Liver (tissue), 9 donors: Measurements from ENCODE around the gene GBP1. TPM values are rescaled to one million over a fixed set of nuclear protein-coding genes. Genes with fewer than 3 reads are reported as not detected.
A peak's percentile ranks its signal among the peaks of the same experiment; 100 is the strongest.

ENCODE experiments used
- DNase-seq: peaks from one replicate; pipeline ENCODE4 v3.0.0-alpha.2; 2017; ENCODE audit warnings: low spot score
- H3K27ac ChIP-seq, 2 donors: one replicate each; pipeline ENCODE4 v1.7.0; 2013; ENCODE audit warnings: inconsistent platforms in 2 of 2, low read length in 2 of 2, control low read depth in 1 of 2, low read depth in 1 of 2, mild to moderate bottlenecking in 1 of 2
- H3K27me3 ChIP-seq, 4 donors: one replicate each; pipeline versions ENCODE4 v1.6.1 to v1.7.0; 2013; ENCODE audit warnings: low read length in 3 of 4, inconsistent platforms in 1 of 4, mild to moderate bottlenecking in 1 of 4, moderate library complexity in 1 of 4; ENCODE audit not compliant: control insufficient read depth in 4 of 4, insufficient read depth in 4 of 4
- H3K36me3 ChIP-seq, 4 donors: one replicate each; pipeline versions ENCODE4 v1.6.1 to v1.7.0; 2013; ENCODE audit warnings: low read length in 3 of 4, mild to moderate bottlenecking in 3 of 4, low read depth in 1 of 4, moderate library complexity in 1 of 4; ENCODE audit not compliant: control insufficient read depth in 4 of 4, insufficient read depth in 3 of 4
- H3K4me1 ChIP-seq, 4 donors: one replicate each; pipeline versions ENCODE4 v1.6.1 to v1.7.0; 2013; ENCODE audit warnings: low read length in 3 of 4, mild to moderate bottlenecking in 3 of 4, moderate library complexity in 1 of 4; ENCODE audit not compliant: control insufficient read depth in 4 of 4, insufficient read depth in 4 of 4
- H3K4me3 ChIP-seq, 3 donors: one replicate each; pipeline versions ENCODE4 v1.6.1 to v1.7.0; 2013; ENCODE audit warnings: low read length in 3 of 3, control low read depth in 1 of 3, low read depth in 1 of 3, mild to moderate bottlenecking in 1 of 3
- H3K9ac ChIP-seq, 2 donors: one replicate each; pipeline ENCODE4 v1.7.0; 2013; ENCODE audit warnings: low read length in 2 of 2, mild to moderate bottlenecking in 2 of 2, moderate library complexity in 2 of 2, control low read depth in 1 of 2, low read depth in 1 of 2
- H3K9me3 ChIP-seq, 4 donors: one replicate each; pipeline versions ENCODE4 v1.6.1 to v1.7.0; 2013; ENCODE audit warnings: low read length in 3 of 4; ENCODE audit not compliant: control insufficient read depth in 4 of 4
- FOXA2 ChIP-seq: IDR thresholded peaks from 2 replicates; pipeline ENCODE4 v1.6.1; 2016; ENCODE audit warnings: antibody characterized with exemption
- GABPA ChIP-seq, 2 donors: IDR thresholded peaks in 1 of 2; conservative IDR thresholded peaks in 1 of 2; 2 replicates each; pipeline ENCODE4 v1.6.1; 2016; ENCODE audit warnings: antibody characterized with exemption in 2 of 2, mild to moderate bottlenecking in 1 of 2, moderate library complexity in 1 of 2
- HNF4A ChIP-seq, 2 donors: conservative IDR thresholded peaks; 2 replicates each; pipeline ENCODE4 v1.6.1; 2016; ENCODE audit warnings: antibody characterized with exemption in 2 of 2, mild to moderate bottlenecking in 2 of 2
- HNF4G ChIP-seq: IDR thresholded peaks from 2 replicates; pipeline ENCODE4 v1.6.1; 2016; ENCODE audit warnings: antibody characterized with exemption
- JUND ChIP-seq, 2 donors: IDR thresholded peaks; 2 replicates each; pipeline ENCODE4 v1.6.1; 2016; ENCODE audit warnings: antibody characterized with exemption in 2 of 2
- RAD21 ChIP-seq, 2 donors: IDR thresholded peaks; 2 replicates each; pipeline ENCODE4 v1.6.1; 2016; ENCODE audit warnings: antibody characterized with exemption in 2 of 2, mild to moderate bottlenecking in 2 of 2
- SP1 ChIP-seq: IDR thresholded peaks from 2 replicates; pipeline ENCODE4 v1.6.1; 2018; ENCODE audit warnings: antibody characterized with exemption, mild to moderate bottlenecking
- TAF1 ChIP-seq: conservative IDR thresholded peaks from 2 replicates; pipeline ENCODE4 v1.6.1; 2016; ENCODE audit warnings: antibody characterized with exemption, mild to moderate bottlenecking
- YY1 ChIP-seq: IDR thresholded peaks from 2 replicates; pipeline ENCODE4 v1.6.1; 2016; ENCODE audit warnings: antibody characterized with exemption, mild to moderate bottlenecking
- WGBS: extraction: QIAGEN DNeasy Blood & Tissue Kit; methylation state at CpG from one replicate; pipeline ENCODE4 v1.1.7; 2013; 5-methylcytosine and 5-hydroxymethylcytosine counted together
- polyA plus RNA-seq, 2 donors: library from polyadenylated mRNA; stranded (reverse) in 1 of 2; unstranded in 1 of 2; fragments of 200-250 nt in 1 of 2; fragments of >200 nt in 1 of 2; fragmentation: Nextera tagmentation in 1 of 2; extraction: Ambion mirVana in 1 of 2; gene quantifications; one replicate each; pipeline versions ENCODE4 v1.2.1 to v1.2.3, GENCODE V29; 2013 to 2015
- total RNA-seq, 2 donors: library from RNA; depleted of rRNA; stranded (reverse); fragments of >200 nt; gene quantifications; one replicate each; pipeline ENCODE4 v1.2.3, GENCODE V29; 2014
- TF ChIP-seq, protein P1 (sequence below): IDR thresholded peaks from 2 replicates; pipeline ENCODE4 v1.6.1; 2016; ENCODE audit warnings: antibody characterized with exemption
- TF ChIP-seq, protein P2 (sequence below): fragments of 150-350 bp; IDR thresholded peaks from 2 replicates; pipeline ENCODE4 v1.5.1; 2017; ENCODE audit warnings: improper control_type of control experiment, low read depth, low read length; ENCODE audit not compliant: missing input control
- TF ChIP-seq, protein P3 (sequence below): IDR thresholded peaks from 2 replicates; pipeline ENCODE4 v1.6.1; 2016; ENCODE audit warnings: antibody characterized with exemption, mild to moderate bottlenecking
- TF ChIP-seq, protein P4 (sequence below): IDR thresholded peaks from 2 replicates; pipeline ENCODE4 v1.6.1; 2016; ENCODE audit warnings: antibody characterized with exemption
- TF ChIP-seq, protein P5 (sequence below): IDR thresholded peaks from 2 replicates; pipeline ENCODE4 v1.6.1; 2016; ENCODE audit warnings: antibody characterized with exemption
- donor health status: healthy.
- donor health status: healthy.
- donor health status: healthy.
- donor health status: healthy.
- donor health status: healthy.

Gene GBP1
- total and polyA plus RNA-seq, 4 donors = 9.1 to 72.6 (median 20.1) TPM

DNA sequence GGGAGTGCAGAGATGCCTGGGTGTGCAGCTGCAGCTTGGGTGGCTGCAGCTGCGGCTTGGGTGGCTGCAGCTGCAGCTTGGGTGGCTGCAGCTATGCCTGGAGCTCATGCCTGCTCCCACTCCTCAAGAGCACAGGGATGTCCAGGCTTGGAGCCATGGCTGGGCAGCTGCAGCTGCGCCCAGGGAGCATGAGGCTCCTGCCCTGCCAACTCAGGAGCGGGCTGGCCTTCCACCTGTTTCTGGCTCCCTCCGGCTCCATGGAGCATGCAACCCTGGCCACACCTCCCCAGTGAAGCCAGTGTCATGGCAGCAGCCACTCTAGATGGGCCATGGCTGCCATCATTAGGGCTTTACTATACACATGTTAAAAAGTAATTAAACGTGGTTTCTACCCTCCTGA is 21.1 kb downstream of the GBP1 start:
- no peak overlapping the region for H3K9ac ChIP-seq
- 89% methylated on average over 5 of the region's 5 CpGs for WGBS
- no peak for DNase-seq

DNA sequence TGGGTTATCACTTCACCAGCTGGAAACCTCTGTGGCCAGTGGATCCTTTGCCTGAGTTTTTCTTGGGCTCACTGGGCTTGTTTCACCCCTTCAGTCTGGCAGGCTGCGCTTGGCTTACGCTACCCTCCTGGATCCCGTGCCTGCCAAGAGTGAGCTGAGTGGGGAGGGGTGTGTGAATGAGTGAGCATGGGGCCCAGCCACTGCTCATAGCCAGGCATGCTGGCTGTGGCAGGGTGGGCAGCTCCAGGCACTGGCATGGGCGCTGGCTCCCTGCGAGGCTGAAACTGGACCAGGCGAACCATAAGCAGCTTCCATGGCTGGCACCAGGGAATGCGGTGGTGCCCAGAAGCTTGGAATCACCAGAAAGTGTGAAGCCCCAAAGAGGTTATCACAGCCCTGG is 22.5 kb downstream of the GBP1 start:
- Histone ChIP-seq H3K9me3 (peaks cover 5 to 8% (median 7%) of the 10 kb centered on the region in 4 donors), H3K27me3 (no peaks in the 10 kb centered on the region), H3K36me3 (no peaks in the 10 kb centered on the region), H3K4me1 (peaks cover 2 to 26% (median 10%) of the 10 kb centered on the region in 4 donors), H3K9ac (no peak overlapping the region), H3K27ac (no peak overlapping the region), H3K4me3 (no peak overlapping the region)
- WGBS = 95% methylated on average over 7 of the region's 7 CpGs
- TF ChIP-seq, protein P1, sequence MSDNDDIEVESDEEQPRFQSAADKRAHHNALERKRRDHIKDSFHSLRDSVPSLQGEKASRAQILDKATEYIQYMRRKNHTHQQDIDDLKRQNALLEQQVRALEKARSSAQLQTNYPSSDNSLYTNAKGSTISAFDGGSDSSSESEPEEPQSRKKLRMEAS = no peak
- TF ChIP-seq HNF4G (no peak), TAF1 (no peak), SP1 (no peak), FOXA2 (no peak), YY1 (no peak), RAD21 (IDR thresholded peaks at IDR 0.05) (no peak), GABPA (IDR thresholded peaks at IDR 0.05 in 1 of 2, conservative IDR thresholded peaks at IDR 0.05 in 1 of 2) (no peak), HNF4A (conservative IDR thresholded peaks at IDR 0.05) (no peak), JUND (IDR thresholded peaks at IDR 0.05) (no peak)
- TF ChIP-seq, protein P2, sequence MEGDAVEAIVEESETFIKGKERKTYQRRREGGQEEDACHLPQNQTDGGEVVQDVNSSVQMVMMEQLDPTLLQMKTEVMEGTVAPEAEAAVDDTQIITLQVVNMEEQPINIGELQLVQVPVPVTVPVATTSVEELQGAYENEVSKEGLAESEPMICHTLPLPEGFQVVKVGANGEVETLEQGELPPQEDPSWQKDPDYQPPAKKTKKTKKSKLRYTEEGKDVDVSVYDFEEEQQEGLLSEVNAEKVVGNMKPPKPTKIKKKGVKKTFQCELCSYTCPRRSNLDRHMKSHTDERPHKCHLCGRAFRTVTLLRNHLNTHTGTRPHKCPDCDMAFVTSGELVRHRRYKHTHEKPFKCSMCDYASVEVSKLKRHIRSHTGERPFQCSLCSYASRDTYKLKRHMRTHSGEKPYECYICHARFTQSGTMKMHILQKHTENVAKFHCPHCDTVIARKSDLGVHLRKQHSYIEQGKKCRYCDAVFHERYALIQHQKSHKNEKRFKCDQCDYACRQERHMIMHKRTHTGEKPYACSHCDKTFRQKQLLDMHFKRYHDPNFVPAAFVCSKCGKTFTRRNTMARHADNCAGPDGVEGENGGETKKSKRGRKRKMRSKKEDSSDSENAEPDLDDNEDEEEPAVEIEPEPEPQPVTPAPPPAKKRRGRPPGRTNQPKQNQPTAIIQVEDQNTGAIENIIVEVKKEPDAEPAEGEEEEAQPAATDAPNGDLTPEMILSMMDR = no peak
- TF ChIP-seq, protein P3, sequence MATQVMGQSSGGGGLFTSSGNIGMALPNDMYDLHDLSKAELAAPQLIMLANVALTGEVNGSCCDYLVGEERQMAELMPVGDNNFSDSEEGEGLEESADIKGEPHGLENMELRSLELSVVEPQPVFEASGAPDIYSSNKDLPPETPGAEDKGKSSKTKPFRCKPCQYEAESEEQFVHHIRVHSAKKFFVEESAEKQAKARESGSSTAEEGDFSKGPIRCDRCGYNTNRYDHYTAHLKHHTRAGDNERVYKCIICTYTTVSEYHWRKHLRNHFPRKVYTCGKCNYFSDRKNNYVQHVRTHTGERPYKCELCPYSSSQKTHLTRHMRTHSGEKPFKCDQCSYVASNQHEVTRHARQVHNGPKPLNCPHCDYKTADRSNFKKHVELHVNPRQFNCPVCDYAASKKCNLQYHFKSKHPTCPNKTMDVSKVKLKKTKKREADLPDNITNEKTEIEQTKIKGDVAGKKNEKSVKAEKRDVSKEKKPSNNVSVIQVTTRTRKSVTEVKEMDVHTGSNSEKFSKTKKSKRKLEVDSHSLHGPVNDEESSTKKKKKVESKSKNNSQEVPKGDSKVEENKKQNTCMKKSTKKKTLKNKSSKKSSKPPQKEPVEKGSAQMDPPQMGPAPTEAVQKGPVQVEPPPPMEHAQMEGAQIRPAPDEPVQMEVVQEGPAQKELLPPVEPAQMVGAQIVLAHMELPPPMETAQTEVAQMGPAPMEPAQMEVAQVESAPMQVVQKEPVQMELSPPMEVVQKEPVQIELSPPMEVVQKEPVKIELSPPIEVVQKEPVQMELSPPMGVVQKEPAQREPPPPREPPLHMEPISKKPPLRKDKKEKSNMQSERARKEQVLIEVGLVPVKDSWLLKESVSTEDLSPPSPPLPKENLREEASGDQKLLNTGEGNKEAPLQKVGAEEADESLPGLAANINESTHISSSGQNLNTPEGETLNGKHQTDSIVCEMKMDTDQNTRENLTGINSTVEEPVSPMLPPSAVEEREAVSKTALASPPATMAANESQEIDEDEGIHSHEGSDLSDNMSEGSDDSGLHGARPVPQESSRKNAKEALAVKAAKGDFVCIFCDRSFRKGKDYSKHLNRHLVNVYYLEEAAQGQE = no peak
- TF ChIP-seq, protein P4, sequence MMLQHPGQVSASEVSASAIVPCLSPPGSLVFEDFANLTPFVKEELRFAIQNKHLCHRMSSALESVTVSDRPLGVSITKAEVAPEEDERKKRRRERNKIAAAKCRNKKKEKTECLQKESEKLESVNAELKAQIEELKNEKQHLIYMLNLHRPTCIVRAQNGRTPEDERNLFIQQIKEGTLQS = no peak
- TF ChIP-seq, protein P5, sequence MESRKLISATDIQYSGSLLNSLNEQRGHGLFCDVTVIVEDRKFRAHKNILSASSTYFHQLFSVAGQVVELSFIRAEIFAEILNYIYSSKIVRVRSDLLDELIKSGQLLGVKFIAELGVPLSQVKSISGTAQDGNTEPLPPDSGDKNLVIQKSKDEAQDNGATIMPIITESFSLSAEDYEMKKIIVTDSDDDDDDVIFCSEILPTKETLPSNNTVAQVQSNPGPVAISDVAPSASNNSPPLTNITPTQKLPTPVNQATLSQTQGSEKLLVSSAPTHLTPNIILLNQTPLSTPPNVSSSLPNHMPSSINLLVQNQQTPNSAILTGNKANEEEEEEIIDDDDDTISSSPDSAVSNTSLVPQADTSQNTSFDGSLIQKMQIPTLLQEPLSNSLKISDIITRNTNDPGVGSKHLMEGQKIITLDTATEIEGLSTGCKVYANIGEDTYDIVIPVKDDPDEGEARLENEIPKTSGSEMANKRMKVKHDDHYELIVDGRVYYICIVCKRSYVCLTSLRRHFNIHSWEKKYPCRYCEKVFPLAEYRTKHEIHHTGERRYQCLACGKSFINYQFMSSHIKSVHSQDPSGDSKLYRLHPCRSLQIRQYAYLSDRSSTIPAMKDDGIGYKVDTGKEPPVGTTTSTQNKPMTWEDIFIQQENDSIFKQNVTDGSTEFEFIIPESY = no peak
- no peak for DNase-seq

More for the DNA sequence above, 21.1 kb downstream of the GBP1 start:
- Histone ChIP-seq H3K36me3 (peaks cover 0 to 3% (median 0%) of the 10 kb centered on the region in 4 donors), H3K4me3 (peak overlapping the region in 1 of 3 donors; percentile 42), H3K9me3 (peaks cover 5 to 8% (median 7%) of the 10 kb centered on the region in 4 donors), H3K27ac (no peak overlapping the region), H3K27me3 (no peaks in the 10 kb centered on the region), H3K4me1 (peaks cover 2 to 26% (median 10%) of the 10 kb centered on the region in 4 donors)
- TF ChIP-seq SP1 = no peak
